T-helper 22 cell (primary cell): ENCODE measurements around the gene FHL5.
"Not testable (repeated sequence)": the region's sequence is repeated elsewhere in the genome, so short reads cannot be mapped to it uniquely, and the experiment has no call there.

Source experiments
- DNase-seq: peaks from one replicate; pipeline ENCODE4 v3.0.0-alpha.2; 2020; ENCODE audit warnings: low read depth

The FHL5 gene, protein sequence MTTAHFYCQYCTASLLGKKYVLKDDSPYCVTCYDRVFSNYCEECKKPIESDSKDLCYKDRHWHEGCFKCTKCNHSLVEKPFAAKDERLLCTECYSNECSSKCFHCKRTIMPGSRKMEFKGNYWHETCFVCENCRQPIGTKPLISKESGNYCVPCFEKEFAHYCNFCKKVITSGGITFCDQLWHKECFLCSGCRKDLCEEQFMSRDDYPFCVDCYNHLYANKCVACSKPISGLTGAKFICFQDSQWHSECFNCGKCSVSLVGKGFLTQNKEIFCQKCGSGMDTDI

DNA sequence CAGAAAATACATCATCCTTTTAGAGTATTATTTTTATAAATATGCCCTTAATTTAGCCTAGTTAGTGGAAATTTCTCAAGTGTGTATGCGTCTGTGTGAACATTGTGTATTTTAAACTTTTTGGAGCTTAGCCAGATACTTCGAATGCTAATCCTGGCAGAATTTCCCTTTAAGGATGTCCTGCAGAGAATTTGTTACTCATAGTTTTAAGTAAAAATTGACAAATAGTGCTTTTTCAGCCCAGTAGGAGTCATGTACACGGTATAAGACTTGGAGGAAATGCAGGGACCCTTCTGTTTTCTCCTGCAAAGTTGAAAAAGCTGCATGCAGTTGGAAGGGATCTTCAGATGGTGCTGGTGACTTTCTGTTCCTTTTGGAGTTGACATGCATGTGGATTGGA, at the start of gene FHL5:
Gene FHL5 (plus strand): TSS at position 243 of the 400 bp plus-strand sequence. CDS start 40,486 bp downstream, outside the sequence.
- DNase-seq, result no peak

GRCh38 chr6:96520171-96521115, 42.5 kb upstream of the FHL5 start:
- no peak for DNase-seq

DNA sequence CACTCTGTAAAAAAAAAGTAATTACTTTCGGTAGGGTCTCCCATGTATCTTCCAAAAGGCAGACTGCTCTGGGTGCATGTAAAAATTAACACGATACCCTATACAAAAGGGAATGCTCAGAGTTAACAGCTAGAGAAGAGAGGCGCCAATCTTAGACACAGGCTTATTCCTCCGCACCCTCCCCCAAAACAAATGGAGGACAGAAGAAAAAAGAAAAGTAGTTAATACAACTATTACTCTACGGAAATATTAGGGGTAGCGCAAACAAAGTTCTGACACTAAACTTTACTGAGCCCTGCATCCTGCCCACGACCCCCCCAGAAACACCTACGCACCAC, 41.7 kb upstream of the FHL5 start:
- DNase-seq, result no peak

- DNase-seq, result peak; percentile 91
Measured at GRCh38 chr6:96521644-96522464, 41.1 kb upstream of the FHL5 start, which contains the start of gene UFL1. Gene UFL1, plus strand, starts transcription at chr6:96521806. Its CDS starts 68 bp downstream, at chr6:96521874.

DNA sequence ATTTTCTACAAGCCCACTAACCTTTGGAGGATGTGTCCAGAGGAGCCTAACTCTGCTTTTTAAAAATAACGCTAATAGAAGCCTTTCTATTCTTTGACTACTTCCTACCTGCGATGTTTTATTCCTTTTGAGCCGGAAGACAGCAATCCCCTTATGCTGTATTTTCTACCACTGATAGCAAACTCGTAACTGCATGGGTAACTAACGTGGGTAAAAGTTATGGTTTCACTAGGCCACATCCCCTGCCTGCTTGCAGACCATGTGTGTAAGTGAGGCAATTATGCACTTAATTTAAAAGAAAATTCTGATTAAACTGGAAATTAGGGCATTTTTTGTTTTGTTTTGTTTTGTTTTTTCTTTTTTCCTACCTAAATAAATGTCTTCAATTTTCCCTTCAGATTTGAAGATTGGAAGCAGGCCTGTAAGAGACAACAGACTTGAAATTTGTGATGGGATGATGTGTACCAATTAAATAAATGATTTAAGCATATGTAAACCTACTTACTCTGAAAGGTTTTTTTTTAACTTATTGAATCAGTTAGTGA, 40.4 kb upstream of the FHL5 start:
- DNase-seq, result no peak

GRCh38 chr6:96528193-96528592, 34.7 kb upstream of the FHL5 start:
- no peak for DNase-seq

GRCh38 chr6:96532399-96532798, 30.5 kb upstream of the FHL5 start:
- no peak for DNase-seq

GRCh38 chr6:96537726-96538125, 25.2 kb upstream of the FHL5 start:
- no peak for DNase-seq

DNA sequence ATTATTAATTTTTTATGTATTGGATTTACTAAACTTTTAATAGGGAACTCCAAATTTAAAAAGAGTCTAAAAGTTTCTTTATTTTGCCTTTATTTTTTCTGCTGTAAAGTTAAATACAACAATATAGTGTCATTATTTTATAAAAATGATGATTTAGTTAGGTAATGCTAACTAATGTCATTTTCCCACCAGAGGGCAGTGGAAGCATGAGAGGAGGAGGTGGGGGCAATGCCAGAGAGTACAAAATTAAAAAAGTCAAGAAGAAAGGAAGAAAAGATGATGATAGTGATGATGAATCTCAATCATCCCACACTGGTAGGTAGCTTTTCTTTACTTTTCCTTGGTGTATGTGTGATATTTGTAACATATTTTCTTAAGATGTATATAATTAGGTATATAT, 20.2 kb upstream of the FHL5 start:
- no peak for DNase-seq

- no peak for DNase-seq
Measured at GRCh38 chr6:96545882-96546281, 17.0 kb upstream of the FHL5 start.

- DNase-seq, result no peak
Measured at GRCh38 chr6:96547654-96548053, 15.3 kb upstream of the FHL5 start.

- DNase-seq, result no peak
Measured at GRCh38 chr6:96554558-96554957, 8.4 kb upstream of the FHL5 start.

DNA sequence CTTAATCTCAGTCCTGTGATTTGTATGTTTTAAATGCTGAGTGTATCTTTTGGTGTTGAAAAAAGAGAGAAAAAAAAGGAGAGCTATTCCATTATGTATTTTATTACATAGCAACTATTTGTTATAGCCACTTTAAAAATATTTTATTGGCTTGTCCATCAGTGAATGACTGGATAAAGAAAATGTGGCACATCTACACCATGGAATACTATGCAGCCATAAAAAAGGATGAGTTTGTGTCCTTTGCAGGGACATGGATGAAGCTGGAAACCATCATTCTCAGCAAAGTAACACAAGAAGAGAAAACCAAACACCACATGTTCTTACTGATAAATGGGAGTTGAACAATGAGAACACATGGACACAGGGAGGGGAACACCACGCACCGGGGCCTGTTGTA, 3.2 kb upstream of the FHL5 start:
- DNase-seq, result not testable (repeated sequence)

DNA sequence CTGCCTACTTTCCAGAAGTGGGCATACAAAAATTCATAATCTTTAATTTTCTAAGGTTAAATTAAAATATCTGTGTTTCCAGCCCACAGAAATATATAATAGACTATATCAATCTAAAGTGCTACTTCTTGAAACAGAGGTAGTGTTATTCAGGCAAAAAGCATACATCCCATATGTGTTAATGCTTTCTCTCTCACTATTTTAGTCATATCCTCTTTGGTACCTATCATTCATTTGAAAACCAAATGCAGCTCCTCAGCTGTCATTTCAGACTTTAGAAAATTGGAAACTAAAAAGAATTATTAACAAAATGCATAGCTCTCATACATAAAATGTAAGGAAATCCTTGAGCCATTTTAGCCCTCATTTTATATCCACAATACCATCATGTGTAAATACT, 925 bp downstream of the FHL5 start:
- no peak for DNase-seq

DNA sequence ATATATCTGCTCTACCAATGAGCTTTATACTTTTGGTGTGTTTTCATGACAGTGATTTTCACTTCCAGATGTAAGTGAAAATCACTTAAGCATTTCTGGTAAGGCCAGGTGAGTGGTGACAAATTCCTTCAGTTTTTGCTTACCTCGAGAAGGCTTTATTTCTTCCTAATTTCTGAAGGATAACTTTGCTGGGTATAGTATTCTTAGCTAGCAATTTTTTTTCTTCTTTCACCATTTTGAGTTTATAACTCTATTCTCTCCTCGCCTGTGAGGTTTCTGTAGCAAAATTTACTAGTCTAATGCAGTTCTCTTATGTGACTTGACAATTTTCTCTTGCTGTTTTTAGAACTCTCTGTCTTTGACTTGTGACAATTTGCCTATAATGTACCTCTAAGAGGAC, 7.1 kb downstream of the FHL5 start:
- DNase-seq, result no peak

DNA sequence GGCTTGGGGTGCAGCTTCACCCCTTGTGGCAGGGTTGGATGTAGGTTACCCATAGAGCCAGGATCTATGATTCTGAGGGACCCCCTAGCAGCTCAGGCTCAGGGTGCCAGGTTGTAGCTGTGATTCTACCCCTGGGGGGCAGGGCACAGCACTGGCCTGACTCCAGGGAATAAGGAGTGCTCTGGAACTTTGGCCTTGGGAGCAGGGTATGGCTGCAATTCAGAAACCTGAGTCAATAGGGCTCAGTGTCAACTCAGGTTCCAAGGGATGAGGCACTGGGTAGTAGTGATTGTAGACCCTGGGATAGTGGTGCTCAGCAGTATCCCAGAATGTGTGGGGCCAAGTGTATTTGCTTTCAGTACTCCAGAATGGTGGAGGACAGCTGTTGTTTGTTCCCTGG, 8.6 kb downstream of the FHL5 start:
- DNase-seq, result no peak

GRCh38 chr6:96575359-96575758, 12.4 kb downstream of the FHL5 start:
- DNase-seq, result no peak

DNA sequence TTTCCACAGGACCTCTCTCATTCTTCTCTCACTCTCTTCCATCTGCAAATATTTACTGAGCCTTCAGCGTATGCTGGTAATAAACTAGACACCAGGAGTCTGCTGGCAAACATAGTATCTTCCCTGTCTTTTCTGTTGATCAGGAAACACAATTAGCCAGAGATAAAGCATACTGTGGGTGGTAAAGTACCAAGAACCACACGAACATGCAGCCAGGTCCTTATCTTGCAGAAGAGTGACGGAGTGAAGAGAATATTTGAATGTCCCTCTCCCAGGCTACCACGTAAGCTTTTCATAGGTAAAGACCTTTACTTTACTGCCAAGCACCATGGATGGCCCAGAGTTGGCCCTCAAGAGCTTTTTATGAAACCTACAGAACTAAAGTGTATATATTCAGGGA, 13.3 kb downstream of the FHL5 start:
- DNase-seq, result no peak

DNA sequence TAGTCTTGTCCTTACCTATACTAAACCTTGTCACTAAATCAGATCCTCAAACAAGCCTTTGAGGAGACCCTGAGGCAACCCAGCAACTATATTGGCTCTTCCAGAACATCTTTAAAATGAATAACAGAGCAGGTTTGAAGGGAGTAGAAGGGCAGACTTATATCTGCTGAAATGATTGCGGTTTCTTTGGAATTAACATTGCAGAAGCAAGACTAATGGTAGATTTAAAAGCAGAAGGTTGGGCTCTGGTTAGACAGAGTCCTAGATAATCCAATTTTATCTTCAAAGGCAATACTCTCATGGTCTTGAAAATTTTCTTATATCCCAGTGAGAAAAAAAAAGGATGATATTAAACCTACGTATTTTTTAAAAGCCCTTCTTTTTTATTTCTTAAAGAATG, 19.1 kb downstream of the FHL5 start:
- DNase-seq, result no peak

DNA sequence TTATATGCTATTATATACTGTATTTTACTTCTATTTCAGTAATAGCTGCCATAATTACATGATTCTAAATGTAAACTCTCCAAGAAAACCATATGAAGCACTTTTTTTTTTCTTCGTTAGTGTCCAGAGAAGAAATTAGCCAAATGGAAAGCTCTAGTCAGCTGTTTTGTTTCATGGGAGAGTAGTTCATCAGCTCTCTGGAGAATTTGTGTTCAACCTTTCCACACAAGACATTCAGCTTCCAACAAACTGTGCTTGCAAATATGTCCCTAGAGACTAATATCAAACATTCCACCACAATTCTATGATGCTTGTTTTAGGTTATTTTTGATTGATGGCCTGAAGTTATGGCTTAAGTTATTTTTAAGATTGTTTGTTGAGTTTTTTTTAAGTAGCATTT, 19.5 kb downstream of the FHL5 start:
- DNase-seq, result no peak

DNA sequence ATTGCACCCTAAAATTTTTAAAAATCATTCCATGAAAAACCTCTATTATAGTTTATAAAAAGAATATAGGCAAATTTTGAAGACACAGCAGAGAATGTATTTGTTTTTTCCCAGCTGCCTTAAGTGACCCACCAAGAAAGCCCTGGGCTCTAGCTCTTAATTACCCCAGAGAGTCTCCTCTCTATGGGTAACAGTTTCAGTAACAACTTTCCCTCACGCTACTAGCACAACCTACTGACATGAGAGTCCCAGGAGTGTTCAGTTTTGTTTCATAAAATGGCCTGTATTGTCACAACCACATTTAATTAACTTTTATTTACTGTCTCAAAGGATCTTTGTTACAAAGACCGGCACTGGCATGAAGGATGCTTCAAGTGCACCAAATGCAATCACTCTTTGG, 41.5 kb downstream of the FHL5 start:
- no peak for DNase-seq

- DNase-seq, result no peak
Measured at GRCh38 chr6:96608074-96608473, 45.1 kb downstream of the FHL5 start.
